Keratinocyte (primary cell): Measurements from ENCODE around the gene RIOK3. TPM values are rescaled to one million over a fixed set of nuclear protein-coding genes. Genes with fewer than 3 reads are reported as not detected.

ENCODE experiments used
- DNase-seq: peaks from one replicate; pipeline ENCODE4 v3.0.0-alpha.2; 2011; ENCODE audit warnings: low read depth, missing footprints, low spot score
- FAIRE-seq: peaks from 2 replicates; lab custom pipeline; 2011; peaks lifted over from hg19 to GRCh38; lab: Jason Lieb, UNC
- H2AFZ ChIP-seq: 2 replicates; pipeline ENCODE4 v1.6.0; 2012; ENCODE audit warnings: low read length, control low read depth, inconsistent platforms; ENCODE audit not compliant: control insufficient read depth
- H3K27ac ChIP-seq: 2 replicates; pipeline ENCODE4 v1.5.1; 2011; ENCODE audit warnings: low read length; ENCODE audit not compliant: control insufficient read depth, insufficient read depth
- H3K27me3 ChIP-seq: 3 replicates; pipeline ENCODE4 v1.6.0; 2011; ENCODE audit warnings: low read length; ENCODE audit not compliant: control insufficient read depth, insufficient read depth; ENCODE audit errors: extremely low read depth
- H3K36me3 ChIP-seq, 2 experiments: 2 replicates in 1 of 2; 3 replicates in 1 of 2; pipeline ENCODE4 v1.5.1; 2011; ENCODE audit warnings: low read length in 2 of 2, mild to moderate bottlenecking in 1 of 2; ENCODE audit not compliant: control insufficient read depth in 2 of 2, insufficient read depth in 2 of 2; ENCODE audit errors: extremely low read depth in 1 of 2
- H3K4me1 ChIP-seq: 3 replicates; pipeline ENCODE4 v1.5.1; 2011; ENCODE audit warnings: low read length; ENCODE audit not compliant: control insufficient read depth, insufficient read depth; ENCODE audit errors: extremely low read depth
- H3K4me2 ChIP-seq: 3 replicates; pipeline ENCODE4 v1.6.0; 2011; ENCODE audit warnings: low read depth, low read length; ENCODE audit not compliant: control insufficient read depth, insufficient read depth; ENCODE audit errors: extremely low read depth
- H3K4me3 ChIP-seq, 3 experiments: fragments of 200-600 bp in 1 of 3; sonication (generic) in 1 of 3; 2 replicates in 2 of 3; 3 replicates in 1 of 3; pipeline ENCODE4 v1.5.1; 2011 to 2016; ENCODE audit warnings: low read length in 3 of 3, mild to moderate bottlenecking in 3 of 3, control low read depth in 2 of 3, inconsistent platforms in 1 of 3, low read depth in 1 of 3, mixed read lengths in 1 of 3, mixed run types in 1 of 3, moderate library complexity in 1 of 3; ENCODE audit not compliant: control insufficient read depth in 2 of 3, insufficient read depth in 2 of 3; ENCODE audit errors: extremely low read depth in 1 of 3
- H3K79me2 ChIP-seq: 2 replicates; pipeline ENCODE4 v1.6.0; 2012; ENCODE audit warnings: low read length; ENCODE audit not compliant: control insufficient read depth, insufficient read depth
- H3K9ac ChIP-seq: 3 replicates; pipeline ENCODE4 v1.6.0; 2011; ENCODE audit warnings: low read length; ENCODE audit not compliant: control insufficient read depth, insufficient read depth; ENCODE audit errors: extremely low read depth
- H3K9me1 ChIP-seq: 3 replicates; pipeline ENCODE4 v1.6.0; 2011; ENCODE audit warnings: low read length; ENCODE audit not compliant: control insufficient read depth, insufficient read depth; ENCODE audit errors: extremely low read depth
- H3K9me3 ChIP-seq: 2 replicates; pipeline ENCODE4 v1.5.1; 2012; ENCODE audit warnings: low read depth, low read length; ENCODE audit not compliant: control insufficient read depth
- H4K20me1 ChIP-seq: 3 replicates; pipeline ENCODE4 v1.6.0; 2011; ENCODE audit warnings: low read length; ENCODE audit not compliant: control insufficient read depth, insufficient read depth; ENCODE audit errors: extremely low read depth
- EZH2 ChIP-seq: IDR thresholded peaks from one replicate; pipeline ENCODE4 v1.6.1; 2012; ENCODE audit warnings: inconsistent platforms, mild to moderate bottlenecking, low read length, moderate library complexity
- dilution Hi-C: fragments of 300-500 bp; cut with MboI; formaldehyde crosslinking; loops from one replicate; pipeline ENCODE4 v1.7.0; 2020; ENCODE audit warnings: low sequenced_read_pairs; ENCODE audit not compliant: extremely low pct_ligation_motif_present
- polyA plus RNA-seq, 5 experiments: library from polyadenylated mRNA; depleted of rRNA in 3 of 5; stranded (reverse) in 3 of 5; stranded (forward) in 1 of 5; unstranded in 1 of 5; fragments of >200 nt; gene quantifications; 1 replicate in 1 of 5; 2 replicates in 3 of 5; 3 replicates in 1 of 5; pipeline versions ENCODE4 v1.2.1 to v1.2.3, GENCODE V29; 2011 to 2012; ENCODE audit warnings: missing spikeins in 2 of 5, low read depth in 1 of 5, low replicate concordance in 1 of 5
- TF ChIP-seq, protein P1 (sequence below), 3 experiments: IDR thresholded peaks in 1 of 3; conservative IDR thresholded peaks in 1 of 3; optimal IDR thresholded peaks in 1 of 3; 2 replicates in 2 of 3; 3 replicates in 1 of 3; pipeline versions ENCODE3 to v1.5.1; 2011; ENCODE audit warnings: low read length in 3 of 3, mild to moderate bottlenecking in 3 of 3, moderate library complexity in 2 of 3, control low read depth in 1 of 3, inconsistent platforms in 1 of 3; ENCODE audit not compliant: insufficient read depth in 2 of 3; ENCODE audit errors: extremely low read depth in 1 of 3

The RIOK3 gene
- polyA plus RNA-seq, 1 donor (not counting 4 experiments of a cell fraction or from before 2014, with no cell fraction given), result 68.6 TPM

DNA sequence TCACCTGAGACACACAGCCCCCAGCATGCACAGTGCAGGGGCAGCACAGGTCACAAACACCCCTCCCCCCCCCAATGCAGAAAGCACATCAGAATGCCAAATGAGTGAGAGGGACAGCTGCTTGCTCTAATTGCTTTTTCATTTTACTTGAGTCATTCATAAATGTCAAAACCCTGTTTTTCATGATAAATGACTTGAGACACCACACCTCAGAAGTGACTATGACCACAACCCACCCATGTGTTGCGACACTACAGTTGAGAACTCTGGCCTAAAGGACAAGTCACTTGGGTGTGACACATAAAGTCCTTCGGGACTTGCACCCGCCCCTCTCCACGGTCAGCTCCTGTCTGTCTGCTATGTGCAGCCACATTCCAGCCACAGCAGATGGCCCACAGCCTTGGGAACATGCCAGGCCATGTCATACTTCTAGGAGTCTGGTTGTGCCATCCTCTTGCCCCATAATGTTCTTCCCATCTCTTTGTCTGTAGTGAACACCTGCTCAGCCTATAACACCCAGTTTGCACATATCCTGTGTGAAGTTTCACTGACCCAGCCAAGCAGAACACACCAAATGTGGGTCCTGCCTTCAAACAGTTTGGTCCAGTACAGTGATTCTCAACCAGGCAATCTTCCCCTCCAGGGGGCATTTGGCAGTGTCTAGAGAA, 30.2 kb upstream of the RIOK3 start:
- no peak overlapping the region for H3K27ac ChIP-seq
- H3K9me1 ChIP-seq, result no peaks in the 10 kb centered on the region
- no peak overlapping the region for H3K4me3 ChIP-seq
- H3K79me2 ChIP-seq, result no peaks in the 10 kb centered on the region
- peaks cover 5% of the 10 kb centered on the region for H3K4me1 ChIP-seq
- no peaks in the 10 kb centered on the region for H4K20me1 ChIP-seq
- no peaks in the 10 kb centered on the region for H3K9me3 ChIP-seq
- no peak overlapping the region for H3K4me2 ChIP-seq
- H3K36me3 ChIP-seq, result no peaks in the 10 kb centered on the region
- DNase-seq, result no peak
- no peak for TF ChIP-seq EZH2
- TF ChIP-seq, protein P1, sequence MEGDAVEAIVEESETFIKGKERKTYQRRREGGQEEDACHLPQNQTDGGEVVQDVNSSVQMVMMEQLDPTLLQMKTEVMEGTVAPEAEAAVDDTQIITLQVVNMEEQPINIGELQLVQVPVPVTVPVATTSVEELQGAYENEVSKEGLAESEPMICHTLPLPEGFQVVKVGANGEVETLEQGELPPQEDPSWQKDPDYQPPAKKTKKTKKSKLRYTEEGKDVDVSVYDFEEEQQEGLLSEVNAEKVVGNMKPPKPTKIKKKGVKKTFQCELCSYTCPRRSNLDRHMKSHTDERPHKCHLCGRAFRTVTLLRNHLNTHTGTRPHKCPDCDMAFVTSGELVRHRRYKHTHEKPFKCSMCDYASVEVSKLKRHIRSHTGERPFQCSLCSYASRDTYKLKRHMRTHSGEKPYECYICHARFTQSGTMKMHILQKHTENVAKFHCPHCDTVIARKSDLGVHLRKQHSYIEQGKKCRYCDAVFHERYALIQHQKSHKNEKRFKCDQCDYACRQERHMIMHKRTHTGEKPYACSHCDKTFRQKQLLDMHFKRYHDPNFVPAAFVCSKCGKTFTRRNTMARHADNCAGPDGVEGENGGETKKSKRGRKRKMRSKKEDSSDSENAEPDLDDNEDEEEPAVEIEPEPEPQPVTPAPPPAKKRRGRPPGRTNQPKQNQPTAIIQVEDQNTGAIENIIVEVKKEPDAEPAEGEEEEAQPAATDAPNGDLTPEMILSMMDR (optimal IDR thresholded peaks at IDR 0.05 in 1 of 3, IDR thresholded peaks at IDR 0.05 in 1 of 3, conservative IDR thresholded peaks at IDR 0.05 in 1 of 3; ENCODE audit: extremely low read depth in 1 of 3, insufficient read depth in 2 of 3, low read length in 3 of 3), result no peak
- no peaks in the 10 kb centered on the region for H3K27me3 ChIP-seq
- no peak overlapping the region for H3K9ac ChIP-seq
- no peak overlapping the region for H2AFZ ChIP-seq
- dilution Hi-C loops, result no loop called here
- no peak for FAIRE-seq

DNA sequence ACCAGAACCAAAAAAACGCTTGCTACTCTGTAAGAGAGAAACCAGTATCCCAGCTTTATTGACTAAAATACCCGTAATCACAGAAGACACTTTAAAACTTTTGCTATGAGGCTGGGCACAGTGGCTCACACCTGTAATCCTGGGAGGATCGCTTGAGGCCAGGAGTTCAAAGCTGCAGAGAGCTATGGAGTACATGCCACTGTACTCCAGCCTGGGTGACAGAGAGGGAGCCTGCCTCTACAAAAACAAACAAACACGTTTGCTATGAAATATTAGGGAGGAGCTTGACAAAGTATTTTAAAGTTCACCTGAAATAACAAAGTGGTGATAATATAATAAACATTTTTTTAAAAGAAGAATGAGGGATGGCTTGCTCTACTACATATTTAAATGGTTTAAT, 28.5 kb upstream of the RIOK3 start:
- Histone ChIP-seq H3K4me2 (no peak overlapping the region), H3K36me3 (peaks cover 0 to 2% of the 10 kb centered on the region in 2 experiments), H3K27ac (no peak overlapping the region), H3K9me3 (no peaks in the 10 kb centered on the region), H3K4me3 (no peak overlapping the region), H3K9me1 (no peaks in the 10 kb centered on the region), H3K4me1 (peaks cover 5% of the 10 kb centered on the region), H3K27me3 (no peaks in the 10 kb centered on the region), H2AFZ (no peak overlapping the region), H3K9ac (no peak overlapping the region), H3K79me2 (no peaks in the 10 kb centered on the region), H4K20me1 (no peaks in the 10 kb centered on the region)
- TF ChIP-seq, protein P1 (optimal IDR thresholded peaks at IDR 0.05 in 1 of 3, IDR thresholded peaks at IDR 0.05 in 1 of 3, conservative IDR thresholded peaks at IDR 0.05 in 1 of 3; ENCODE audit: extremely low read depth in 1 of 3, insufficient read depth in 2 of 3, low read length in 3 of 3), result no peak
- TF ChIP-seq EZH2, result no peak
- no peak for FAIRE-seq
- DNase-seq, result no peak
- dilution Hi-C loops, result no loop called here
